ENCODE data around the gene FLNB.
A peak's percentile ranks its signal among the peaks of the same experiment; 100 is the strongest.

The FLNB gene

GRCh38 chr3:58112185-58112535 lies 103.9 kb downstream of the FLNB start:
- DNase-seq = no peak

- no peak for DNase-seq
Observed at GRCh38 chr3:58115175-58115574, 107.0 kb downstream of the FLNB start.

GRCh38 chr3:58116161-58116955 lies 108.1 kb downstream of the FLNB start:
- peak; percentile 51 for DNase-seq

- no peak for DNase-seq
Observed at GRCh38 chr3:58116985-58117384, 108.8 kb downstream of the FLNB start.

GRCh38 chr3:58117561-58118181 lies 109.4 kb downstream of the FLNB start:
- DNase-seq = no peak

GRCh38 chr3:58119186-58119585 lies 111.0 kb downstream of the FLNB start:
- no peak for DNase-seq

GRCh38 chr3:58120075-58120812 lies 112.0 kb downstream of the FLNB start:
- DNase-seq = no peak

- no peak for DNase-seq
Observed at GRCh38 chr3:58121183-58121582, 113.0 kb downstream of the FLNB start.

- no peak for DNase-seq
Observed at GRCh38 chr3:58122936-58123700, 114.9 kb downstream of the FLNB start.

GRCh38 chr3:58124387-58124786 lies 116.2 kb downstream of the FLNB start:
- no peak for DNase-seq

- no peak for DNase-seq
Observed at GRCh38 chr3:58129041-58129770, 121.0 kb downstream of the FLNB start.

- no peak for DNase-seq
Observed at GRCh38 chr3:58130591-58130990, 122.4 kb downstream of the FLNB start.

GRCh38 chr3:58131101-58131825 lies 123.0 kb downstream of the FLNB start:
- no peak for DNase-seq

GRCh38 chr3:58132850-58133249 lies 124.6 kb downstream of the FLNB start:
- no peak for DNase-seq

GRCh38 chr3:58134468-58134867 lies 126.2 kb downstream of the FLNB start:
- no peak for DNase-seq

GRCh38 chr3:58135712-58136543 lies 127.7 kb downstream of the FLNB start:
- DNase-seq = no peak

GRCh38 chr3:58137306-58137705 lies 129.1 kb downstream of the FLNB start:
- no peak for DNase-seq

- no peak for DNase-seq
Observed at GRCh38 chr3:58141766-58142345, 133.6 kb downstream of the FLNB start.

- DNase-seq = no peak
Observed at GRCh38 chr3:58143417-58144055, 135.3 kb downstream of the FLNB start.
